ENCODE data around the gene SSMEM1.
"Not testable (repeated sequence)": the region's sequence is repeated elsewhere in the genome, so short reads cannot be mapped to it uniquely, and the experiment has no call there.

Gene SSMEM1

DNA sequence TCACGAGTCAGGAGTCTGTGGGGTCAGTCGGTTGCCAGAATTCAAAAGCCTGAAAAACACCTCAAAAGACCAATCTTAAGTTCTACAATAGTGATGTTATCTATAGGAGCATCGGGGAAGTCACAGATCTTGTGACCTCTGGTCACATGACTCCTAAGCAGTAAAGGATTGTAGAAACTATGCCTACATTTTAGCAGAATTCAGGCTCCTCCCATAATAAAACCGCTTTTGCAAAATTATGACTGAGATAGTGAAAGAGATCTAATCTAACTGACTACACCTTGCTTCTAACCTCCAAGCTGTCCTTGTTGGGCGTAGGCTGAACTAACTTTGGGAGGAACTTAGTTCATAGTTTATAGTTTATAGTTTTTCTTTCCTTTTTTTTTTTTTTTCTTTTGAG is 16.6 kb downstream of the SSMEM1 start:
- no peaks in the 10 kb centered on the region for H3K4me1 Mint-ChIP-seq (ENCODE audit: low read depth)
- no peak overlapping the region for H3K27ac Mint-ChIP-seq
- no peaks in the 10 kb centered on the region for H3K36me3 Mint-ChIP-seq (ENCODE audit: low read depth)
- H3K4me3 Mint-ChIP-seq, result no peak overlapping the region
- H3K27me3 Mint-ChIP-seq (ENCODE audit: low read depth), result no peaks in the 10 kb centered on the region
- no peaks in the 10 kb centered on the region for H3K9me3 Mint-ChIP-seq

DNA sequence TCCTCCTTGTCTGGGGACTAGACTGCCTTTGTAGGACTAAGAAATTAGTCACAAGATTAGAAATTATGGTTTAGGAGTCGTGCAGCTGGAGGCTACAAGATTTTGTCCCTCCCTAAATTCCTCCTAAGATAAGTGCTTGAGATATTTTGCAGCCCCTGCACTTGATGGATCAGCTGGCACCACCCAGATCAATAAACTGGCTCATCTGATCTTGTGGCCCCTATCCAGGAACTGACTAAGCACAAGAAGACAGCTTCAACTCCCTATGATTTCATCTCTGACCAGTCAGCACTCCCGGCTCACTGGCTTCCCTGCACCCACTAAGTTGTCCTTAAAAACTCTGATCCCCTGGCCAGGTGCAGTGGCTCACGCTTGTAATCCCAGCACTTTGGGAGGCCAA is 17.3 kb downstream of the SSMEM1 start:
- H3K4me1 Mint-ChIP-seq (ENCODE audit: low read depth); H3K27ac Mint-ChIP-seq; H3K9me3 Mint-ChIP-seq; H3K4me3 Mint-ChIP-seq; H3K36me3 Mint-ChIP-seq (ENCODE audit: low read depth); H3K27me3 Mint-ChIP-seq (ENCODE audit: low read depth): not testable (repeated sequence)

DNA sequence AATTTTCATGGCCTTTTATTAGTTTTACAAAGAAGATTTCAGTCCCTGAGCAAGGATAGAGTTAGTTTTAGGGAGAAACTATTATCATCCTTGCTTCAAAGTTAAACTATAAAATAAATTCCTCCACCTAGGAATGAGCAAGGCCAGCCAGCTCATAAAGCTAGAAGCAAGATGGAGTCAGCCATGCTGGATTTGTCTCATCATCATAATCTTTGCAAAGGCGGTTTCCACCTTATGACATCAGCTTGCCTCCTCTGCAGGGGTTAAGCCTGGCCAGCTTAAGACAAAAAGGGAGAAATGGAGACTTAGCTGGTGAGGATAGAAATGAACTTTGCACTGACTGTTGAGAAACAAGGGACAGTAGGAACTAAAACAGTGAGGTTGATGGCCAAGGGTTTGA is 18.7 kb downstream of the SSMEM1 start:
- Mint-ChIP-seq H3K4me3 (no peak overlapping the region), H3K27ac (no peak overlapping the region), H3K27me3 (ENCODE audit: low read depth) (no peaks in the 10 kb centered on the region), H3K9me3 (no peaks in the 10 kb centered on the region), H3K36me3 (ENCODE audit: low read depth) (no peaks in the 10 kb centered on the region), H3K4me1 (ENCODE audit: low read depth) (no peaks in the 10 kb centered on the region)

DNA sequence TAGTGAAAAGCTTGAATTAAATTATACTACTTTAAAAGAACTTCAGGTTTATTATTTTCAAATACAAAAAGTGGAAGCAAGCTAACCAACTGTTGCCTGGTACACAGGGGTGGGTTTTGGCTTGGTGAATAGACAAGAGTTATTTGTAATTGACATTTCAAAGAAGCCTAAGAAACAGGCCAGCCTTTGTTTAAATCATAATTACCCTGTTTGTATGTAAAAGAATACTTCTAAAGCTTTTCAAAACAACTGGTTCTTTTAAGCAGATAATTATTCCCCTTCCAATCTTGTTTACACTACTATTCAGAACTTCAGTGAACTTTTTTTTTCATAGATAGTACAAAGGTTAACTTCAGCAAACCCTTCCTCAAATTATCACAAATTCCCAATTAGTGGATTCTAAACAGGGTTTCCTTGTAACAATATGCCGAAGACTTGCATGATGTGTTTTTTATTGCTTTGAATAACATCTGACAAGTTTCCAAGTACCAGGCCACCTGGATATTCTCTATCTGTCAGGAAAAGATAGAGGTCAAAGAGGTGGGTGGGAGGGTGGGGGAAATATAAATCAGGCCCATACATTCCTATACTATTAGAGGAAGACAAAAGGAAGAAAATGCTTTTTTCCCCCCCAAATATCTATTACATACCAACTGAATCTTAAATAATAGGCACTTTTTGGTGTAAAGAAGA is 20.4 kb downstream of the SSMEM1 start:
- Mint-ChIP-seq H3K36me3 (ENCODE audit: low read depth) (no peaks in the 10 kb centered on the region), H3K9me3 (no peaks in the 10 kb centered on the region), H3K4me1 (ENCODE audit: low read depth) (no peaks in the 10 kb centered on the region), H3K27me3 (ENCODE audit: low read depth) (no peaks in the 10 kb centered on the region), H3K27ac (no peak overlapping the region), H3K4me3 (no peak overlapping the region)

DNA sequence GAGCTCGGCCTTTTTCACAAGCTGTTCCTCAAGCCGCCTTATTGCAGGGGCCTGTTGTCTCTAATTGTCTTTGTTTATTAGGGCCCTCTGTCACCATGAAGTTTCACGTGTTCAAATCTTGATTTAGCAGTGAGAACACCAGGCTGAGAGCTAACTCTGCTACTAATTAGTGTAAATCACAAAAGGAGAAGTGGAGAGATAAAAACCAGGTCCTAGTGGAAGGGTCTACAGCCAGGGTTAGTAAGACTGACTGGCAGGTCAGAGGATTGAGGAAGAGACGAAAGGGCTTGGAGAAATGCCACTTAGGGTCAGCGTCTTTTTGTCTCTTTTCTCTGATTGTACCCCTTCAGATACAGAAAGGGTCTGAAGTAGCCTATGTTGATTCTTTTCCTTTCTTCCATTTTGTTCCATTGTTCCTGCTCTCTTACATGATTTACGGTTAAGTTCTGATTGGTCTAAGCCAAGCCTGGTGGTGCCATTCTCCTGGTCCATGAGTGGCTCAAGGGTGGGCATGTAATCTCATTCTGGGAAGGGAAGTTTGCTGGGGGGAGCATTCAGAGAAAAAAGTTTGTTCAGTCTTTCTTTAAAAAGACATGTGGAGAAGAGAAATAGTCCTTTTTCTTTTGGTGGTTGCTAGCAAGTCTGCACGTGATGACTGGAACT is 21.3 kb downstream of the SSMEM1 start:
- Mint-ChIP-seq H3K27ac (no peak overlapping the region), H3K36me3 (ENCODE audit: low read depth) (no peaks in the 10 kb centered on the region), H3K27me3 (ENCODE audit: low read depth) (no peaks in the 10 kb centered on the region), H3K4me1 (ENCODE audit: low read depth) (no peaks in the 10 kb centered on the region), H3K9me3 (no peaks in the 10 kb centered on the region), H3K4me3 (no peak overlapping the region)

DNA sequence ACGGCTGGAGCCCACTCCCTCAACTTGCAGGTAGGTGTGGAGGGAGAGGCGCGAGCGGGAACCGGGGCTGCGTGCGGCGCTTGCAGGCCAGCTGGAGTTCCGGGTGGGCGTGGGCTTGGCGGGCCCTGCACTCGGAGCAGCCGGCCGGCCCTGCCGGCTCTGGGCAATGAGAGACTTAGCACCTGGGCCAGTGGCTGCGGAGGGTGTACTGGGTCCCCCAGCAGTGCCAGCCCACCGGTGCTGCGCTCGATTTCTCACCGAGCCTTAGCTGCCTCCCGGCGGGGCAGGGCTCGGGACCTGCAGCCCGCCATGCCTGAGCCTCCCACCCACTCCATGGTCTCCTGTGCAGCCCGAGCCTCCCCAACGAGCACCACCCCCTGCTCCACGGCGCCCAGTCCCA is 22.3 kb downstream of the SSMEM1 start:
- H3K4me1 Mint-ChIP-seq (ENCODE audit: low read depth), result not testable (repeated sequence)

DNA sequence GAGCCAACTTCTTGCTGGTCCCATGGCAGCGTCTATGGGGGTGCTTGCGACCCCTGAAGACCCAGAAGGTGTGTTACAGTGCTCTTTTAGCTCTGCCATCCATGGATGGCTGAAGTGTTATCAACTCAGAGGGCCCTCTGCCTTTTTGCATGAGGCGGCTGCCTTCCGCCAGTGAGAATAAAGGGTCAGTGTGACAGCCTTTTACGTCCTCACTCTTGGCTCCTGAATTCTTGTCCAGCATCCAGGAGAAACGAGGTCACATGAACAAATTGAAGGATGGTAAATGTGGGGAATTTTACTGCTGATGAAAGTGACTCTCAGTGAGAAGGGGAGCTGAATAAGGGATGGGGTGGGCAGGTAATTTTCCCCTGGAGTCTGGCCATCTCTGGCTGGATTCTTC is 24.1 kb downstream of the SSMEM1 start:
- H3K27me3 Mint-ChIP-seq (ENCODE audit: low read depth), result peaks cover 4% of the 10 kb centered on the region

More for the DNA sequence above, 22.3 kb downstream of the SSMEM1 start:
- not testable (repeated sequence) for H3K27ac Mint-ChIP-seq; H3K36me3 Mint-ChIP-seq (ENCODE audit: low read depth); H3K9me3 Mint-ChIP-seq; H3K4me3 Mint-ChIP-seq; H3K27me3 Mint-ChIP-seq (ENCODE audit: low read depth)

DNA sequence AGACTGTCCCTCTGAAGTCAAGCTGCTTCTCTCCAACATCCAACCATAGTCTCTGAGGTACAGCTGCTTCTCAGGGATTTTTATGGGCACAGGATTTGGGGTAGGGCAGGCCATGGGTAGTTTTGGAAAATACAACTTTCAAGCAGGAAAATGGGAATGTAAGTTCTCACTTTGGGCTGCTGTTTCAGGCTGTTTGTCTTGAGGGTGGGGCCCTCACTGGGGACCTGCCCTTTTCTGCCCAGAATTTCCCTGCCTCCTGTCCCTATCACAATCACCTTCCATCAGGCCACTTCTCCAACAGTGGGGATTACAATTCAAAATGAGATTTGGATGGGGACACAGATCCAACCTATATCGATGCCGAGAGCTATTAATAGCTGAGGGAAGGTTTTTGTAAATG is 24.5 kb downstream of the SSMEM1 start:
- Mint-ChIP-seq H3K4me3 (no peak overlapping the region), H3K36me3 (ENCODE audit: low read depth) (no peaks in the 10 kb centered on the region), H3K9me3 (no peaks in the 10 kb centered on the region), H3K27me3 (ENCODE audit: low read depth) (peaks cover 6% of the 10 kb centered on the region), H3K4me1 (ENCODE audit: low read depth) (no peaks in the 10 kb centered on the region), H3K27ac (no peak overlapping the region)

More for the DNA sequence above, 24.1 kb downstream of the SSMEM1 start:
- H3K36me3 Mint-ChIP-seq (ENCODE audit: low read depth), result no peaks in the 10 kb centered on the region
- H3K9me3 Mint-ChIP-seq, result no peaks in the 10 kb centered on the region
- no peak overlapping the region for H3K4me3 Mint-ChIP-seq
- H3K4me1 Mint-ChIP-seq (ENCODE audit: low read depth), result no peaks in the 10 kb centered on the region
- H3K27ac Mint-ChIP-seq, result no peak overlapping the region

DNA sequence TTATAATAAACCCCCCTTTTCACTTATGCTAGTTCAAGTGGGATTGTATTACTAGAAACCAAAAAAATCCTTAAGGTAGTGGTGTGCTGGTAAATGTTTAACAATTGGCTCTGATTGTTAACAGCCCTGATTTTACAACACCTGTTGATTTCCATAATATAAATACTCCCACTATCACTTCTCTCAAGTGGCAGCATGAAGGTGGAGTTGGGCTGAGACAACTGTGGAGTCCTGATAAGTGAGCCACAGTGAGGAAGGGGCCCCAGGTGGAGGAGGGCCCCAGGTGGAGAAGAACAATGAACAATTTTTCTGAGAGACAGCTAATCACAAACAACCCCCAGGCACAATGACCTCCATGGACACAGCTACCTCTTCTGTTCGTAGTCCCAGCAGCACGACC is 26.4 kb downstream of the SSMEM1 start:
- Mint-ChIP-seq H3K4me3 (no peak overlapping the region), H3K9me3 (no peaks in the 10 kb centered on the region), H3K27me3 (ENCODE audit: low read depth) (peaks cover 9% of the 10 kb centered on the region), H3K4me1 (ENCODE audit: low read depth) (no peaks in the 10 kb centered on the region), H3K36me3 (ENCODE audit: low read depth) (no peaks in the 10 kb centered on the region), H3K27ac (no peak overlapping the region)

DNA sequence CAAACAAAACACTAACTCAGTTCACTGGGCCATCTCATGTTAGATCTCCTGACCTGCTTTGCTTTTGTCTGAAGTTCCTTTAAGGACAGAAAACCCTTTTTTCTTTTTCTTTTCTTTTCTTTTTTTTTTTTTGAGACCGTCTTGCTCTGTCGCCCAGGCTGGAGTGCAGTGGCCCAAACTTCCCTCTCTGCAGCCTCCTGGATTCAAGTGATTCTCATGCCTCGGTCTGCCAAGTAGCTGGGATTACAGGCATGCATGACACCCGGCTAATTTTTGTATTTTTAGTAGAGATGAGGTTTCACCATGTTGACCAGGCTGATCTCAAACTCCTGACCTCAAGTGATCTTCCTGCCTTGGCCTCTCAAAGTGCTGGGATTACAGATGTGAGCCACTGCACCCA is 28.7 kb downstream of the SSMEM1 start:
- not testable (repeated sequence) for H3K27me3 Mint-ChIP-seq (ENCODE audit: low read depth); H3K36me3 Mint-ChIP-seq (ENCODE audit: low read depth); H3K27ac Mint-ChIP-seq; H3K4me3 Mint-ChIP-seq; H3K9me3 Mint-ChIP-seq; H3K4me1 Mint-ChIP-seq (ENCODE audit: low read depth)

DNA sequence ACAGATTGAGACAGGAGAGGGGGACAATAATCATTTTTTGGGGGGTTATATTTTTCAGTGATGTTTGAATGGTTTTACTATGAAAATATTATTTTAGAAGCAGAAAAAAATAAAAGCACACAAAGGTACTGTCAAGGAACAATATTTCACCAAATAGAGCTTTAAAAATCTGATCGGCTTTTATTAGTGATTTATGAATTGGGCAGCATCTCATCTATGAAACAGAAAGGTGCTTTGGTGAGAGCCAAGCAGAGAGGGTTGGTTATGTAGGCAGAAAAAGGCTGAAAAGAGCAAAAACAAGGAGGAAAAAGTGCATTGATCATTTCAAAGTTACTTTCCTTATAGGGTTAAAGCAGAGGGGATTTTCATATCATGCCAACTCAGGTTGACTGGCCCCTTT is 32.6 kb downstream of the SSMEM1 start:
- Mint-ChIP-seq H3K36me3 (ENCODE audit: low read depth) (no peaks in the 10 kb centered on the region), H3K27ac (no peak overlapping the region), H3K4me1 (ENCODE audit: low read depth) (peaks cover 11% of the 10 kb centered on the region), H3K27me3 (ENCODE audit: low read depth) (peaks cover 9% of the 10 kb centered on the region), H3K4me3 (no peak overlapping the region), H3K9me3 (peaks cover 3% of the 10 kb centered on the region)

DNA sequence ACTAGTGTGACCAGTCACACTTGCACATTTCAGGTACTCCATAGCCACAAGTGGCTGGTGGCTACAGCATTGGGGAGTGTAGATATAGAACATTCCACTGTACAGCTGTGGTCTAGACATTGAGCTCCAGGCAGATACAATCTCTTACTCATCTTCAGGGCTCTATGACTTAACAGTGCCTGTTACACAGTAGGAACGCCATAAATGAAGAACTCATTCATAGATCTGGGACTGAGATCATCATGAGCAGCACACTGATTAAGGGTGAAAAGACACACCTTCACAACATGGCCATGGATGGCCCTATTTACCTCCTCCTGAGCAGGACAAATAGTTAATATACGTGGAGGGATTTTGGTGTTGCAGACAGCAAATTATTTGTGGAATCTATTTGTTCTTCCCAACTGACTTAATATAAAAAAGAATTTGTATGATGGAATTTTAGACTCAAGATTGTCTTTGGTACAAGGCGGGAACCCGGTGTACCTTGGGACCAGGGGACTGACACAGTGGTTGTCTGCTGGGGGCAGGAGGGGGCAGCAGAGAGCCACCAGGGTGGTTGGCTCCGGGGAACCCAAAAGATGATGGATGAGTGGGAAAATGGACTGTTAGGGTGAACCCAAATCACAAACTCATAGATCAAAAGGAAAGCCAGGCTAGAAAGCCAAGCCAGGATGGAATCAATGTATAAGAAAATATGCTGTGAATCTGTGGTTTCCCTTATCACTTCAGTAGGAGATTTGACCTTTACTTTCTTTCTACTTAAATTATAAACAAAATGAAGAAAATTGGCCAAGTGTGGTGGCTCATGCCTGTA is 34.7 kb downstream of the SSMEM1 start:
- Mint-ChIP-seq H3K27me3 (ENCODE audit: low read depth) (peaks cover under 1% of the 10 kb centered on the region), H3K4me1 (ENCODE audit: low read depth) (peaks cover 11% of the 10 kb centered on the region), H3K36me3 (ENCODE audit: low read depth) (no peaks in the 10 kb centered on the region), H3K27ac (no peak overlapping the region), H3K9me3 (peaks cover 3% of the 10 kb centered on the region), H3K4me3 (no peak overlapping the region)

DNA sequence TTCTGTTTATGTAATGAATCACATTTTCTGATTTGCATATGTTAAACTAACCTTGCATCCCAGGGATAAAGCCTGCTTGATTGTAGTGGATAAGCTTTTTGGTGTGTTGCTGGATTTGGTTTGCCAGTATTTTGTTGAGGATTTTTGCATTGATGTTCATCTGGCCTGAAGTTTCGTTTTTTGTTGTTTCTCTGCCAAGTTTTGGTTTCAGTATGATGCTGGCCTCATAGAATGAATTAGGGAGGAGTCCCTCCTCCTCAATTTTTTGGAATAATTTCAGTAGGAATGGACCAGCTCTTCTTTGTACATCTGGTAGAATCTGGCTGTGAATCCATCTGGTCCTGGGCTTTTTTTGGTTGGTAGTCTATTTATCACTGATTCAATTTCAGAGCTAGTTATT is 35.8 kb downstream of the SSMEM1 start:
- H3K9me3 Mint-ChIP-seq; H3K27ac Mint-ChIP-seq; H3K36me3 Mint-ChIP-seq (ENCODE audit: low read depth); H3K4me3 Mint-ChIP-seq; H3K27me3 Mint-ChIP-seq (ENCODE audit: low read depth): not testable (repeated sequence)
- H3K4me1 Mint-ChIP-seq (ENCODE audit: low read depth), result peaks cover 11% of the 10 kb centered on the region

DNA sequence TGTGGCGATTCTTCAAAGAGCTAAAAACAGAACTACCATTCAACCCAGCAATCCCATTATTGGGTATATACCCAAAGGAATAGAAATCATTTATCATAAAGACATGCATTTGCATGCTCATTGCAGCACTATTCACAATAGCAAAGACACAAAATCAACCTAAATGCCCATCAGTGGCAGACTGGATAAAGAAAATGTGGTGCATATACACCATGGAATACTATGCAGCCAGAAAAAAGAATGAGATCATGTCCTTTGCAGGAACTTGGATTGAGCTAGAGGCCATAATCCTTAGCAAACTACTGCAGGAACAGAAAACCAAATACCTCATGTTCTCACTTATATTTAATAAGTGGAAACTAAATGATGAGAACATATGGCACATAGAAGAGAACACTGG is 38.8 kb downstream of the SSMEM1 start:
- not testable (repeated sequence) for H3K27me3 Mint-ChIP-seq (ENCODE audit: low read depth); H3K36me3 Mint-ChIP-seq (ENCODE audit: low read depth); H3K4me3 Mint-ChIP-seq; H3K27ac Mint-ChIP-seq; H3K9me3 Mint-ChIP-seq
- H3K4me1 Mint-ChIP-seq (ENCODE audit: low read depth), result peaks cover 11% of the 10 kb centered on the region

DNA sequence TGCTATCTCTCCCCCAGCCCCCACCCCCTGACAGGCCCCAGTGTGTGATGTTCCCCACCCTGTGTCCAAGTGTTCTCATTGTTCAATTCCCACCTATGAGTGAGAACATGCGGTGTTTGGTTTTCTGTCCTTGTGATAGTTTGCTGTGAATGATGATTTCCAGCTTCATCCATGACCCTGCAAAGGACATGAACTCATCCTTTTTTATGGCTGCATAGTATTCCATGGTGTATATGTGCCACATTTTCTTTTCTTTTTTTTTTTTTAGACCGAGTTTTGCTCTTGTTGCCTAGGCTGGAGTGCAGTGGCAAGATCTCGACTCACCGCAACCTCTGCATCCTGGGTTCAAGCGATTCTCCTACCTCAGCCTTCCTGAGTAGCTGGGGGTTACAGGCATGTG is 41.2 kb downstream of the SSMEM1 start:
- H3K4me3 Mint-ChIP-seq; H3K4me1 Mint-ChIP-seq (ENCODE audit: low read depth); H3K36me3 Mint-ChIP-seq (ENCODE audit: low read depth); H3K27ac Mint-ChIP-seq; H3K27me3 Mint-ChIP-seq (ENCODE audit: low read depth): not testable (repeated sequence)
- peaks cover 22% of the 10 kb centered on the region for H3K9me3 Mint-ChIP-seq
